Body of pancreas (tissue), 4 donors: ENCODE results near the gene VMAC. TPM values are rescaled to one million over a fixed set of nuclear protein-coding genes. Genes with fewer than 3 reads are reported as not detected.
A peak's percentile ranks its signal among the peaks of the same experiment; 100 is the strongest.

Experiments
- ATAC-seq: fragments of 150-250 bp; one replicate; pipeline ENCODE4 v1.9.1; 2016
- DNase-seq, 4 donors: peaks; one replicate each; pipeline ENCODE4 v3.0.0-alpha.2; 2019
- H3K27ac ChIP-seq, 4 donors: fragments of 200-600 bp; sonication (generic); 1 replicate in 3 of 4; 2 replicates in 1 of 4; pipeline versions ENCODE4 v1.5.1 to v1.6.1; 2016 to 2019; ENCODE audit warnings: mild to moderate bottlenecking in 1 of 4, mixed read lengths in 1 of 4, moderate library complexity in 1 of 4
- H3K27me3 ChIP-seq, 2 donors: fragments of 200-600 bp; sonication (generic); one replicate each; pipeline ENCODE4 v1.6.0; 2016; ENCODE audit warnings: mild to moderate bottlenecking in 1 of 2
- H3K36me3 ChIP-seq, 2 donors: fragments of 200-600 bp; sonication (generic); replicated peaks in 1 of 2; 2 replicates each; pipeline ENCODE4 v1.5.1; 2016; ENCODE audit warnings: low read depth in 2 of 2; ENCODE audit not compliant: insufficient read depth in 1 of 2
- H3K4me1 ChIP-seq: fragments of 200-600 bp; sonication (generic); one replicate; pipeline ENCODE4 v1.6.0; 2016
- H3K4me3 ChIP-seq, 2 donors: fragments of 200-600 bp; sonication (generic); 1 replicate in 1 of 2; 2 replicates in 1 of 2; pipeline ENCODE4 v1.5.1; 2016 to 2019
- H3K9me3 ChIP-seq, 3 donors: fragments of 200-600 bp; sonication (generic); 1 replicate in 2 of 3; 2 replicates in 1 of 3; pipeline ENCODE4 v1.5.1; 2016
- POLR2A ChIP-seq, 3 donors: fragments of 450-650 bp; IDR thresholded peaks; one replicate each; pipeline ENCODE4 v1.6.1; 2016; ENCODE audit warnings: antibody characterized with exemption in 3 of 3, mild to moderate bottlenecking in 2 of 3
- WGBS, 2 donors: methylation state at CpG; one replicate each; pipeline ENCODE4 v1.1.5; 2017; 5-methylcytosine and 5-hydroxymethylcytosine counted together
- intact Hi-C: fragments of 100-400 bp; cut with DNase I; formaldehyde crosslinking; loops from one replicate; pipeline ENCODE4 v1.15.1; 2023
- total RNA-seq, 2 donors: library from RNA; depleted of rRNA; stranded (reverse); fragments of >200 nt; gene quantifications; one replicate each; pipeline ENCODE4 v1.1.0, GENCODE V29; 2016
- TF ChIP-seq, protein P1 (sequence below), 7 experiments: fragments of 450-650 bp in 4 of 7; fragments of 200-600 bp in 3 of 7; sonication (generic) in 3 of 7; IDR thresholded peaks; one replicate each; pipeline ENCODE4 v1.5.1; 2016 to 2019; ENCODE audit warnings: antibody characterized with exemption in 7 of 7

VMAC gene
- total RNA-seq, 2 donors from 2014 or later: 12.5 to 15.3 TPM

GRCh38 chr19:5936292-5936592, 31.6 kb downstream of the VMAC start:
- H3K4me3 ChIP-seq: no peak overlapping the region
- peaks cover 21% of the 10 kb centered on the region for H3K4me1 ChIP-seq
- TF ChIP-seq POLR2A (IDR thresholded peaks at IDR 0.05): no peak
- TF ChIP-seq, protein P1, sequence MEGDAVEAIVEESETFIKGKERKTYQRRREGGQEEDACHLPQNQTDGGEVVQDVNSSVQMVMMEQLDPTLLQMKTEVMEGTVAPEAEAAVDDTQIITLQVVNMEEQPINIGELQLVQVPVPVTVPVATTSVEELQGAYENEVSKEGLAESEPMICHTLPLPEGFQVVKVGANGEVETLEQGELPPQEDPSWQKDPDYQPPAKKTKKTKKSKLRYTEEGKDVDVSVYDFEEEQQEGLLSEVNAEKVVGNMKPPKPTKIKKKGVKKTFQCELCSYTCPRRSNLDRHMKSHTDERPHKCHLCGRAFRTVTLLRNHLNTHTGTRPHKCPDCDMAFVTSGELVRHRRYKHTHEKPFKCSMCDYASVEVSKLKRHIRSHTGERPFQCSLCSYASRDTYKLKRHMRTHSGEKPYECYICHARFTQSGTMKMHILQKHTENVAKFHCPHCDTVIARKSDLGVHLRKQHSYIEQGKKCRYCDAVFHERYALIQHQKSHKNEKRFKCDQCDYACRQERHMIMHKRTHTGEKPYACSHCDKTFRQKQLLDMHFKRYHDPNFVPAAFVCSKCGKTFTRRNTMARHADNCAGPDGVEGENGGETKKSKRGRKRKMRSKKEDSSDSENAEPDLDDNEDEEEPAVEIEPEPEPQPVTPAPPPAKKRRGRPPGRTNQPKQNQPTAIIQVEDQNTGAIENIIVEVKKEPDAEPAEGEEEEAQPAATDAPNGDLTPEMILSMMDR (IDR thresholded peaks at IDR 0.05): no peak
- 79 to 86% methylated on average over 7 to 9 of the region's 9 CpGs for WGBS, 2 donors
- no peaks in the 10 kb centered on the region for H3K9me3 ChIP-seq
- no peak overlapping the region for H3K27ac ChIP-seq
- intact Hi-C loops: no loop called here
- ATAC-seq: no peak
- H3K36me3 ChIP-seq: peaks cover under 1 to 8% of the 10 kb centered on the region in 2 donors
- no peaks in the 10 kb centered on the region for H3K27me3 ChIP-seq
- DNase-seq: peak in 1 of 4 donors; percentile 28

DNA sequence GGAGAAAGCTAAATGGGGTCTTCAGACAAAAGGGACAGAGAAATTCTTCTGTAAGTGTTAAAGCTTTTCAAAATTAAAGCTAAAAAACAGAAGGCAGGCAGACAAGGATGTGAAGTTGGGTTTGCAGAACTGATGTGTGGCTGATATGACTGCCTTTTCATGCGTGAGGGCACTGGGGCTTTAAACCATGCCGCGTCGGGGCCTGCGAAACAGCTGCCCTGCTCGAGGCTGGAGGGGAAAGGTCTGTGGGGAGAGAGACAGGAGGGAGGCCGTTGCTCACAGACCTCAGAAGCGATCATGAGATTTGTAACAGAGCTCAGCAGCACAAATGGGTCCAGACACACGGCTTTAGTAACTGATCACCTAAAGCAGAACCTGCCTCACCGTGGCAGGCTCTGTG, 32.9 kb downstream of the VMAC start:
- TF ChIP-seq POLR2A (IDR thresholded peaks at IDR 0.05): no peak
- TF ChIP-seq, protein P1 (IDR thresholded peaks at IDR 0.05): no peak
- H3K9me3 ChIP-seq: no peaks in the 10 kb centered on the region
- intact Hi-C loops: no loop called here
- ATAC-seq: no peak
- DNase-seq: no peak
- H3K4me3 ChIP-seq: no peak overlapping the region
- H3K27me3 ChIP-seq: no peaks in the 10 kb centered on the region
- 79 to 84% methylated on average over 10 of the region's 10 CpGs for WGBS, 2 donors
- peaks cover 21% of the 10 kb centered on the region for H3K4me1 ChIP-seq
- peaks cover 0 to 6% of the 10 kb centered on the region in 2 donors for H3K36me3 ChIP-seq
- H3K27ac ChIP-seq: no peak overlapping the region

- Histone ChIP-seq H3K27ac (no peak overlapping the region), H3K9me3 (no peaks in the 10 kb centered on the region), H3K4me3 (no peak overlapping the region), H3K27me3 (no peaks in the 10 kb centered on the region), H3K36me3 (peaks cover 0 to 6% of the 10 kb centered on the region in 2 donors), H3K4me1 (peaks cover 17% of the 10 kb centered on the region)
- TF ChIP-seq, protein P1 (IDR thresholded peaks at IDR 0.05): no peak
- no peak for TF ChIP-seq POLR2A (IDR thresholded peaks at IDR 0.05)
- DNase-seq: no peak
- intact Hi-C loops: no loop called here
- no peak for ATAC-seq
- 89% methylated on average over 16 to 21 of the region's 21 CpGs for WGBS, 2 donors
These were observed 35.9 kb downstream of the VMAC start for GRCh38 chr19:5940260-5941208.

GRCh38 chr19:5941673-5942072, 37.0 kb downstream of the VMAC start:
- TF ChIP-seq, protein P1 (IDR thresholded peaks at IDR 0.05): no peak
- no peak for TF ChIP-seq POLR2A (IDR thresholded peaks at IDR 0.05)
- ATAC-seq: no peak
- H3K27me3 ChIP-seq: no peaks in the 10 kb centered on the region
- peaks cover 6% of the 10 kb centered on the region for H3K4me1 ChIP-seq
- H3K36me3 ChIP-seq: peaks cover 0 to 6% of the 10 kb centered on the region in 2 donors
- H3K4me3 ChIP-seq: no peak overlapping the region
- intact Hi-C loops: no loop called here
- no peak overlapping the region for H3K27ac ChIP-seq
- DNase-seq: no peak
- no peaks in the 10 kb centered on the region for H3K9me3 ChIP-seq
- 85 to 94% methylated on average over 5 to 11 of the region's 11 CpGs for WGBS, 2 donors

DNA sequence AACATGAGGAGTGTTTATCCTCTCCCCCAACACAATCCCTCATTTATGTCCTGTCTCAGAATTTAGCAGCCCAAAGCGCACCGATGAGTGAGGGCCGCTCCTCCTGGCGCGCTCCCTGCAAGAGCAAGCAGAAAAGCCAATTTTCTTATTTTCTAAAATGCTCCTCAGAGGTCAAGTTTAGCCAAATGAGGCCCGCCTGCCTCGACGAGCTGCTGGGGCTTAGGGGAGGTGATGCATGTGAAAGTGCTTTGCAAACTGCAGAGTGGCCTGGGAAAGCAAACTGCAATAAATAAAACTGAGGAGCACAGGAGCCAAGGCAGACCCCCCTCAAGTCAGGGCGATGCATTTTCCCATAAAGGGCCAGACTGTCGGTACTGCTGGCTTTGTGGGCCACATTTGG, 38.4 kb downstream of the VMAC start:
- intact Hi-C loops: no loop called here
- Histone ChIP-seq H3K4me3 (no peak overlapping the region), H3K27ac (no peak overlapping the region), H3K36me3 (peaks cover 0 to 6% of the 10 kb centered on the region in 2 donors), H3K27me3 (no peaks in the 10 kb centered on the region), H3K9me3 (no peaks in the 10 kb centered on the region), H3K4me1 (no peaks in the 10 kb centered on the region)
- DNase-seq (no peak), ATAC-seq (no peak)
- 88 to 89% methylated on average over 9 to 10 of the region's 10 CpGs for WGBS, 2 donors
- TF ChIP-seq, protein P1 (IDR thresholded peaks at IDR 0.05): no peak
- TF ChIP-seq POLR2A (IDR thresholded peaks at IDR 0.05): no peak
